GM23338 (cell line): ENCODE data around the gene C10orf105. TPM values are rescaled to one million over a fixed set of nuclear protein-coding genes. Genes with fewer than 3 reads are reported as not detected.
A peak's percentile ranks its signal among the peaks of the same experiment; 100 is the strongest.

Source experiments
- ATAC-seq: fragments of 200-7000 bp; cut with Tn5 transposase; 3 replicates; pipeline ENCODE4 v1.9.1; 2020
- DNase-seq: peaks from one replicate; pipeline ENCODE4 v3.0.0-alpha.2; 2015; ENCODE audit warnings: low spot score
- H2AFZ ChIP-seq: fragments of 200-600 bp; sonication (generic); 2 replicates; pipeline ENCODE4 v1.8.0; 2016; ENCODE audit warnings: antibody characterized with exemption, mild to moderate bottlenecking, moderate library complexity
- H3F3A ChIP-seq: fragments of 200-600 bp; sonication (generic); replicated peaks from 2 replicates; pipeline ENCODE4 v1.8.0; 2017; ENCODE audit warnings: antibody characterized with exemption, mixed run types, low read depth
- H3K27ac ChIP-seq: fragments of 200-600 bp; sonication (generic); 2 replicates; pipeline ENCODE4 v1.6.1; 2016; ENCODE audit warnings: low read depth
- H3K27me3 ChIP-seq: fragments of 200-600 bp; sonication (generic); 2 replicates; pipeline ENCODE4 v1.8.0; 2016; ENCODE audit warnings: mild to moderate bottlenecking, mixed run types, moderate library complexity; ENCODE audit not compliant: insufficient read depth
- H3K36me3 ChIP-seq: fragments of 200-600 bp; sonication (generic); 2 replicates; pipeline ENCODE4 v1.8.0; 2016; ENCODE audit warnings: mild to moderate bottlenecking; ENCODE audit not compliant: insufficient read depth
- H3K4me1 ChIP-seq: fragments of 200-600 bp; sonication (generic); 2 replicates; pipeline ENCODE4 v1.8.0; 2016; ENCODE audit warnings: mild to moderate bottlenecking, moderate library complexity; ENCODE audit not compliant: insufficient read depth
- H3K4me2 ChIP-seq: fragments of 200-600 bp; sonication (generic); 2 replicates; pipeline ENCODE4 v1.7.1; 2017; ENCODE audit warnings: mixed run types
- H3K4me3 ChIP-seq: fragments of 200-600 bp; sonication (generic); 2 replicates; pipeline ENCODE4 v1.6.1; 2016; ENCODE audit warnings: mixed run types
- H3K79me2 ChIP-seq: fragments of 200-600 bp; sonication (generic); replicated peaks from 2 replicates; pipeline ENCODE4 v1.8.0; 2017; ENCODE audit warnings: mild to moderate bottlenecking; ENCODE audit not compliant: insufficient read depth
- H3K9me2 ChIP-seq: fragments of 200-600 bp; sonication (generic); 2 replicates; pipeline ENCODE4 v1.8.0; 2017; ENCODE audit not compliant: insufficient read depth
- H4K20me1 ChIP-seq: fragments of 200-600 bp; sonication (generic); replicated peaks from 2 replicates; pipeline ENCODE4 v1.8.0; 2017; ENCODE audit warnings: mild to moderate bottlenecking; ENCODE audit not compliant: insufficient read depth
- H3K27ac Mint-ChIP-seq: 2 replicates; pipeline ENCODE4 v1.8.0; 2020; ENCODE audit warnings: inconsistent platforms, mild to moderate bottlenecking, moderate library complexity, mixed read lengths
- H3K27me3 Mint-ChIP-seq: 3 replicates; pipeline ENCODE4 v1.8.0; 2022; ENCODE audit warnings: low read depth, mild to moderate bottlenecking, moderate library complexity, mixed read lengths, inconsistent platforms; ENCODE audit not compliant: insufficient read depth, poor library complexity
- H3K36me3 Mint-ChIP-seq: 3 replicates; pipeline ENCODE4 v1.8.0; 2021; ENCODE audit warnings: low read depth, mild to moderate bottlenecking, inconsistent platforms, moderate library complexity, mixed read lengths
- H3K4me1 Mint-ChIP-seq: 3 replicates; pipeline ENCODE4 v1.8.0; 2020; ENCODE audit warnings: mild to moderate bottlenecking, inconsistent platforms, mixed read lengths
- H3K4me3 Mint-ChIP-seq: 3 replicates; pipeline ENCODE4 v1.8.0; 2021; ENCODE audit warnings: moderate library complexity, mild to moderate bottlenecking, inconsistent platforms, mixed read lengths
- H3K9me3 Mint-ChIP-seq: 3 replicates; pipeline ENCODE4 v1.8.0; 2020; ENCODE audit warnings: moderate library complexity, mild to moderate bottlenecking, inconsistent platforms, mixed read lengths
- CREB1 ChIP-seq: fragments of 250-450 bp; sonication (Bioruptor Pico); IDR thresholded peaks from 2 replicates; pipeline ENCODE4 v1.5.0; 2020; ENCODE audit warnings: low read depth, mild to moderate bottlenecking, moderate library complexity
- NANOG ChIP-seq: IDR thresholded peaks from 2 replicates; pipeline ENCODE4 v1.6.1; 2016; ENCODE audit warnings: antibody characterized with exemption, borderline replicate concordance
- ZNF114 ChIP-seq: fragments of 250-450 bp; sonication (Bioruptor Pico); IDR thresholded peaks from 2 replicates; pipeline ENCODE4 v1.5.0; 2020; ENCODE audit warnings: mild to moderate bottlenecking, moderate library complexity
- ZNF331 ChIP-seq: fragments of 250-450 bp; sonication (Bioruptor Pico); IDR thresholded peaks from 2 replicates; pipeline ENCODE4 v1.5.0; 2020; ENCODE audit warnings: low read depth, mild to moderate bottlenecking, moderate library complexity
- polyA plus RNA-seq: library from polyadenylated mRNA; unstranded; fragments of >200 nt; fragmentation: Nextera tagmentation; extraction: Ambion mirVana; gene quantifications from 2 replicates; pipeline ENCODE4 v1.2.1, GENCODE V29; 2016
- total RNA-seq: library from RNA; depleted of rRNA; stranded (reverse); fragments of >200 nt; shearing (Covaris generic); gene quantifications from 2 replicates; pipeline ENCODE4 v1.2.3, GENCODE V29; 2014
- TF ChIP-seq, protein P1 (sequence below), 2 experiments: fragments of 200-600 bp in 1 of 2; sonication (generic) in 1 of 2; conservative IDR thresholded peaks; 2 replicates each; pipeline versions ENCODE4 v1.5.1 to v1.6.1; 2016 to 2017; ENCODE audit warnings: antibody characterized with exemption in 2 of 2, low read depth in 2 of 2, mild to moderate bottlenecking in 2 of 2, moderate library complexity in 1 of 2
- TF ChIP-seq, protein P2 (sequence below): IDR thresholded peaks from one replicate; pipeline ENCODE4 v1.6.1; 2018; ENCODE audit warnings: antibody characterized with exemption; ENCODE audit not compliant: unreplicated experiment
- TF ChIP-seq, protein P3 (sequence below): IDR thresholded peaks from 2 replicates; pipeline ENCODE4 v1.6.1; 2016; ENCODE audit warnings: antibody characterized with exemption
- TF ChIP-seq, protein P4 (sequence below): fragments of 250-450 bp; sonication (Bioruptor Pico); IDR thresholded peaks from 2 replicates; pipeline ENCODE4 v1.5.0; 2020; ENCODE audit warnings: mild to moderate bottlenecking, moderate library complexity

C10orf105 gene
- total and polyA plus RNA-seq, 2 experiments from 2014 or later = 0.15 to 0.17 TPM

DNA sequence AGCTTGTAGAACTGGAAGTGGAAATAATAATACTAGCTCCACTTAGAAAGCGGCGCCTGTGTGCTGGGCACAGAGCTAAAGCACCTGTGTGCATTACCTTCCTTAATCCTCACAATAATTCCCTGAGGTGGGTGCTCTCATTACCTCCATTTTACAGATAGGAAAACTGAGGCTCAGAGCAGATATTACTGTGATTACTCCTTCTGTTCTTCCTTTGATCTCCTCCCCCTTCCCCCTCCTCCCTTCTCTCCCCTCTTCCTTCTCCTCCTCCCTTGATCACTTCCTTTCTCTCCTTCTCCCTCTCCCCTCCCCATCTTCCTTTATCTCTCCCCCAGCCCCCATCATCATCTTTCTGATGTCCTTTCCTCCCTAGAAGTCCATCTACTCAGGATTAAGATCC is 55.0 kb downstream of the C10orf105 start (continued):
- TF ChIP-seq, protein P1, sequence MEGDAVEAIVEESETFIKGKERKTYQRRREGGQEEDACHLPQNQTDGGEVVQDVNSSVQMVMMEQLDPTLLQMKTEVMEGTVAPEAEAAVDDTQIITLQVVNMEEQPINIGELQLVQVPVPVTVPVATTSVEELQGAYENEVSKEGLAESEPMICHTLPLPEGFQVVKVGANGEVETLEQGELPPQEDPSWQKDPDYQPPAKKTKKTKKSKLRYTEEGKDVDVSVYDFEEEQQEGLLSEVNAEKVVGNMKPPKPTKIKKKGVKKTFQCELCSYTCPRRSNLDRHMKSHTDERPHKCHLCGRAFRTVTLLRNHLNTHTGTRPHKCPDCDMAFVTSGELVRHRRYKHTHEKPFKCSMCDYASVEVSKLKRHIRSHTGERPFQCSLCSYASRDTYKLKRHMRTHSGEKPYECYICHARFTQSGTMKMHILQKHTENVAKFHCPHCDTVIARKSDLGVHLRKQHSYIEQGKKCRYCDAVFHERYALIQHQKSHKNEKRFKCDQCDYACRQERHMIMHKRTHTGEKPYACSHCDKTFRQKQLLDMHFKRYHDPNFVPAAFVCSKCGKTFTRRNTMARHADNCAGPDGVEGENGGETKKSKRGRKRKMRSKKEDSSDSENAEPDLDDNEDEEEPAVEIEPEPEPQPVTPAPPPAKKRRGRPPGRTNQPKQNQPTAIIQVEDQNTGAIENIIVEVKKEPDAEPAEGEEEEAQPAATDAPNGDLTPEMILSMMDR (conservative IDR thresholded peaks at IDR 0.05; ENCODE audit: low read depth in 2 of 2) = no peak
- TF ChIP-seq ZNF331 (no peak), NANOG (no peak), ZNF114 (CRISPR knock-in tag) (no peak)
- TF ChIP-seq, protein P2, sequence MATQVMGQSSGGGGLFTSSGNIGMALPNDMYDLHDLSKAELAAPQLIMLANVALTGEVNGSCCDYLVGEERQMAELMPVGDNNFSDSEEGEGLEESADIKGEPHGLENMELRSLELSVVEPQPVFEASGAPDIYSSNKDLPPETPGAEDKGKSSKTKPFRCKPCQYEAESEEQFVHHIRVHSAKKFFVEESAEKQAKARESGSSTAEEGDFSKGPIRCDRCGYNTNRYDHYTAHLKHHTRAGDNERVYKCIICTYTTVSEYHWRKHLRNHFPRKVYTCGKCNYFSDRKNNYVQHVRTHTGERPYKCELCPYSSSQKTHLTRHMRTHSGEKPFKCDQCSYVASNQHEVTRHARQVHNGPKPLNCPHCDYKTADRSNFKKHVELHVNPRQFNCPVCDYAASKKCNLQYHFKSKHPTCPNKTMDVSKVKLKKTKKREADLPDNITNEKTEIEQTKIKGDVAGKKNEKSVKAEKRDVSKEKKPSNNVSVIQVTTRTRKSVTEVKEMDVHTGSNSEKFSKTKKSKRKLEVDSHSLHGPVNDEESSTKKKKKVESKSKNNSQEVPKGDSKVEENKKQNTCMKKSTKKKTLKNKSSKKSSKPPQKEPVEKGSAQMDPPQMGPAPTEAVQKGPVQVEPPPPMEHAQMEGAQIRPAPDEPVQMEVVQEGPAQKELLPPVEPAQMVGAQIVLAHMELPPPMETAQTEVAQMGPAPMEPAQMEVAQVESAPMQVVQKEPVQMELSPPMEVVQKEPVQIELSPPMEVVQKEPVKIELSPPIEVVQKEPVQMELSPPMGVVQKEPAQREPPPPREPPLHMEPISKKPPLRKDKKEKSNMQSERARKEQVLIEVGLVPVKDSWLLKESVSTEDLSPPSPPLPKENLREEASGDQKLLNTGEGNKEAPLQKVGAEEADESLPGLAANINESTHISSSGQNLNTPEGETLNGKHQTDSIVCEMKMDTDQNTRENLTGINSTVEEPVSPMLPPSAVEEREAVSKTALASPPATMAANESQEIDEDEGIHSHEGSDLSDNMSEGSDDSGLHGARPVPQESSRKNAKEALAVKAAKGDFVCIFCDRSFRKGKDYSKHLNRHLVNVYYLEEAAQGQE = no peak

DNA sequence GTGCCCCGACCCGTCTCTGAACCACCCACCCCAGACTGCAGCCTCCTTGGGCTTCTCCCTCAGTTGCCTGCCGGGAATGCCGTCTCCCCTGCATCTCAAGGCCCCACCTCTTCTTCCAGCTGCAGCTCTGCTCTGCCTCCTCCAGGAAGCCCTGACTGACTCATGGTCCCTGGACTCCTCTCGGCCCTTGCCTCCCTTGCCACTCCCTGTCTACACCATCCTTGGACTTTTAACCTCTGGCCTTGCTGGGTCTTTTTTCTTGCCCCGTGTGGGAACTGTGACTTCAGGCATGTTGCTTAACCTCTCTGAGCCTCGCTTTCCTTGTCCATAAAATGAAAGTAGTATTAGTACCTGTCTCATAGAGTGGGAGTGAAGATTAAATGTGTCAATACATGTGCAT is 56.3 kb downstream of the C10orf105 start:
- Histone ChIP-seq H2AFZ (no peak overlapping the region), H3K36me3 (no peaks in the 10 kb centered on the region), H4K20me1 (no peaks in the 10 kb centered on the region), H3K79me2 (no peaks in the 10 kb centered on the region), H3K4me2 (no peak overlapping the region), H3F3A (no peaks in the 10 kb centered on the region; the same call in 1 of the 2 replicates), H3K4me1 (peaks cover 22% of the 10 kb centered on the region), H3K4me3 (no peak overlapping the region), H3K27me3 (peaks cover 18% of the 10 kb centered on the region), H3K27ac (no peak overlapping the region), H3K9me2 (no peaks in the 10 kb centered on the region)
- H3K4me1 Mint-ChIP-seq = peaks cover 65% of the 10 kb centered on the region
- peaks cover 31% of the 10 kb centered on the region for H3K27me3 Mint-ChIP-seq
- TF ChIP-seq, protein P3, sequence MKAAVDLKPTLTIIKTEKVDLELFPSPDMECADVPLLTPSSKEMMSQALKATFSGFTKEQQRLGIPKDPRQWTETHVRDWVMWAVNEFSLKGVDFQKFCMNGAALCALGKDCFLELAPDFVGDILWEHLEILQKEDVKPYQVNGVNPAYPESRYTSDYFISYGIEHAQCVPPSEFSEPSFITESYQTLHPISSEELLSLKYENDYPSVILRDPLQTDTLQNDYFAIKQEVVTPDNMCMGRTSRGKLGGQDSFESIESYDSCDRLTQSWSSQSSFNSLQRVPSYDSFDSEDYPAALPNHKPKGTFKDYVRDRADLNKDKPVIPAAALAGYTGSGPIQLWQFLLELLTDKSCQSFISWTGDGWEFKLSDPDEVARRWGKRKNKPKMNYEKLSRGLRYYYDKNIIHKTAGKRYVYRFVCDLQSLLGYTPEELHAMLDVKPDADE = no peak
- TF ChIP-seq CREB1 (CRISPR knock-in tag) (no peak), NANOG (no peak), ZNF114 (CRISPR knock-in tag) (no peak)
- TF ChIP-seq, protein P1 (conservative IDR thresholded peaks at IDR 0.05; ENCODE audit: low read depth in 2 of 2) = peak in 1 of 2 experiments; percentile 13; a peak in 1 of 4 replicates
- TF ChIP-seq, protein P4, sequence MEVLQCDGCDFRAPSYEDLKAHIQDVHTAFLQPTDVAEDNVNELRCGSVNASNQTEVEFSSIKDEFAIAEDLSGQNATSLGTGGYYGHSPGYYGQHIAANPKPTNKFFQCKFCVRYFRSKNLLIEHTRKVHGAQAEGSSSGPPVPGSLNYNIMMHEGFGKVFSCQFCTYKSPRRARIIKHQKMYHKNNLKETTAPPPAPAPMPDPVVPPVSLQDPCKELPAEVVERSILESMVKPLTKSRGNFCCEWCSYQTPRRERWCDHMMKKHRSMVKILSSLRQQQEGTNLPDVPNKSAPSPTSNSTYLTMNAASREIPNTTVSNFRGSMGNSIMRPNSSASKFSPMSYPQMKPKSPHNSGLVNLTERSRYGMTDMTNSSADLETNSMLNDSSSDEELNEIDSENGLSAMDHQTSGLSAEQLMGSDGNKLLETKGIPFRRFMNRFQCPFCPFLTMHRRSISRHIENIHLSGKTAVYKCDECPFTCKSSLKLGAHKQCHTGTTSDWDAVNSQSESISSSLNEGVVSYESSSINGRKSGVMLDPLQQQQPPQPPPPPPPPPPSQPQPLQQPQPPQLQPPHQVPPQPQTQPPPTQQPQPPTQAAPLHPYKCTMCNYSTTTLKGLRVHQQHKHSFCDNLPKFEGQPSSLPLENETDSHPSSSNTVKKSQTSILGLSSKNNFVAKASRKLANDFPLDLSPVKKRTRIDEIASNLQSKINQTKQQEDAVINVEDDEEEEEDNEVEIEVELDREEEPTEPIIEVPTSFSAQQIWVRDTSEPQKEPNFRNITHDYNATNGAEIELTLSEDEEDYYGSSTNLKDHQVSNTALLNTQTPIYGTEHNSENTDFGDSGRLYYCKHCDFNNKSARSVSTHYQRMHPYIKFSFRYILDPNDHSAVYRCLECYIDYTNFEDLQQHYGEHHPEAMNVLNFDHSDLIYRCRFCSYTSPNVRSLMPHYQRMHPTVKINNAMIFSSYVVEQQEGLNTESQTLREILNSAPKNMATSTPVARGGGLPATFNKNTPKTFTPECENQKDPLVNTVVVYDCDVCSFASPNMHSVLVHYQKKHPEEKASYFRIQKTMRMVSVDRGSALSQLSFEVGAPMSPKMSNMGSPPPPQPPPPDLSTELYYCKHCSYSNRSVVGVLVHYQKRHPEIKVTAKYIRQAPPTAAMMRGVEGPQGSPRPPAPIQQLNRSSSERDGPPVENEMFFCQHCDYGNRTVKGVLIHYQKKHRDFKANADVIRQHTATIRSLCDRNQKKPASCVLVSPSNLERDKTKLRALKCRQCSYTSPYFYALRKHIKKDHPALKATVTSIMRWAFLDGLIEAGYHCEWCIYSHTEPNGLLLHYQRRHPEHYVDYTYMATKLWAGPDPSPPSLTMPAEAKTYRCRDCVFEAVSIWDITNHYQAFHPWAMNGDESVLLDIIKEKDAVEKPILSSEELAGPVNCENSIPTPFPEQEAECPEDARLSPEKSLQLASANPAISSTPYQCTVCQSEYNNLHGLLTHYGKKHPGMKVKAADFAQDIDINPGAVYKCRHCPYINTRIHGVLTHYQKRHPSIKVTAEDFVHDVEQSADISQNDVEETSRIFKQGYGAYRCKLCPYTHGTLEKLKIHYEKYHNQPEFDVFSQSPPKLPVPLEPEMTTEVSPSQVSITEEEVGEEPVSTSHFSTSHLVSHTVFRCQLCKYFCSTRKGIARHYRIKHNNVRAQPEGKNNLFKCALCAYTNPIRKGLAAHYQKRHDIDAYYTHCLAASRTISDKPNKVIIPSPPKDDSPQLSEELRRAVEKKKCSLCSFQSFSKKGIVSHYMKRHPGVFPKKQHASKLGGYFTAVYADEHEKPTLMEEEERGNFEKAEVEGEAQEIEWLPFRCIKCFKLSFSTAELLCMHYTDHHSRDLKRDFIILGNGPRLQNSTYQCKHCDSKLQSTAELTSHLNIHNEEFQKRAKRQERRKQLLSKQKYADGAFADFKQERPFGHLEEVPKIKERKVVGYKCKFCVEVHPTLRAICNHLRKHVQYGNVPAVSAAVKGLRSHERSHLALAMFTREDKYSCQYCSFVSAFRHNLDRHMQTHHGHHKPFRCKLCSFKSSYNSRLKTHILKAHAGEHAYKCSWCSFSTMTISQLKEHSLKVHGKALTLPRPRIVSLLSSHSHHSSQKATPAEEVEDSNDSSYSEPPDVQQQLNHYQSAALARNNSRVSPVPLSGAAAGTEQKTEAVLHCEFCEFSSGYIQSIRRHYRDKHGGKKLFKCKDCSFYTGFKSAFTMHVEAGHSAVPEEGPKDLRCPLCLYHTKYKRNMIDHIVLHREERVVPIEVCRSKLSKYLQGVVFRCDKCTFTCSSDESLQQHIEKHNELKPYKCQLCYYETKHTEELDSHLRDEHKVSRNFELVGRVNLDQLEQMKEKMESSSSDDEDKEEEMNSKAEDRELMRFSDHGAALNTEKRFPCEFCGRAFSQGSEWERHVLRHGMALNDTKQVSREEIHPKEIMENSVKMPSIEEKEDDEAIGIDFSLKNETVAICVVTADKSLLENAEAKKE (CRISPR knock-in tag) = no peak
- 0 out of 3 replicates have a peak, but pooled peaks cover 3% of the 10 kb centered on the region for H3K9me3 Mint-ChIP-seq
- no peak overlapping the region; the same call in 1 of the 2 replicates for H3K27ac Mint-ChIP-seq
- H3K4me3 Mint-ChIP-seq = no peak overlapping the region; the same call in 2 of the 3 replicates
- DNase-seq = no peak
- 0 out of 3 replicates have a peak, but pooled peaks cover 3% of the 10 kb centered on the region for H3K36me3 Mint-ChIP-seq
- ATAC-seq = no peak
